ENCODE data around the gene DEPDC7.
"Not testable (repeated sequence)": the region's sequence is repeated elsewhere in the genome, so short reads cannot be mapped to it uniquely, and the experiment has no call there.

The DEPDC7 gene

GRCh38 chr11:33027233-33027632 lies 11.6 kb downstream of the DEPDC7 start:
- no peak for FAIRE-seq

DNA sequence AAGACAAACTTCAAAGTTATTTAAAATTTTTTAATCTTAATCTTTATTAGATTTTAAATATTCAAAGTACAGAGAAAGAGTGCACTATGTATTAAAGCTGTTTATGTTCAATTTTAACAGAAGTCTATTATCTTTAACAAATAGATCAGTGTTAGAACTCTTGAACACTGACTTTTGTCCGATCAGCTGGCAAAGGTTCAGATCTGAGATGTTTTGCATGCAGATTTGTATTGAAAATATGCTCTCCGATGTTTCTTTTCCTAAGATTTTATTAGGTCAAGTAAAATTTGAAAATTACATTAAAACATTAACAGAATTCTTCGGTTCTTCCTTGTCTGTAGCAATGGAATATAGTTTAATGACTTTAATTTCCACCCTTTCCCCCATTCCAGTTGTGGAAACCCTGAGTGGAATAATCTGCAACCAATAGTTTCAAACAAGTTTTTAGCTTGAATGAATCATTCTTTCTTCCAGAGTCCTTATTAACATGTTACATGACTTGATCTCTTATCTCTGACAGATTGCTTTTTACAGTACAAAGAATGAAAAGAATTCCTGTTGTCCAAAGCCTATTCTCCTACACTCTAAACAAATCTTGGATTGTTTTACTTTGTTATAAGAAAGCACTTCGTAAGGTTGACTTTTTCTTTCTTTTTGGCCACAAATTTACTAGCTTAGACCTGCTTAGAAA lies 12.3 kb downstream of the DEPDC7 start:
- FAIRE-seq: no peak

DNA sequence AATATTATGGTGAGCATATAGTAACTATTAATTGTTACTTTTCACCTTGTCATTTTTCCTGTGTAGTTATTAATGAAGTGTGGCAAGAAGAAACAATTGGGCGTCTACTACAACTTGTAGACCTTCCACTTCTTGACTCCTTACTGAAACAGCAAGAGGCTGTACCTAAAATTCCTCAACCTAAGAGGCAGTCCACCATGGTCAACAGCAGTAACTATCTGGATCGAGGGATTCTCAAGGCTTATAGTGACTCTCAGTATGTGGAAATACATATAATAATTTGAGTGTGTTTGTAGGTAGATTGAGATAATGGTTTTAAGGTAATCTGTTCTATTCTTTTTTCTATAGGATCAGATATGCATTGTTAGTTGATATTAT lies 12.8 kb downstream of the DEPDC7 start:
- no peak for FAIRE-seq

- FAIRE-seq: not testable (repeated sequence)
Observed at GRCh38 chr11:33029218-33029617, 13.5 kb downstream of the DEPDC7 start.

DNA sequence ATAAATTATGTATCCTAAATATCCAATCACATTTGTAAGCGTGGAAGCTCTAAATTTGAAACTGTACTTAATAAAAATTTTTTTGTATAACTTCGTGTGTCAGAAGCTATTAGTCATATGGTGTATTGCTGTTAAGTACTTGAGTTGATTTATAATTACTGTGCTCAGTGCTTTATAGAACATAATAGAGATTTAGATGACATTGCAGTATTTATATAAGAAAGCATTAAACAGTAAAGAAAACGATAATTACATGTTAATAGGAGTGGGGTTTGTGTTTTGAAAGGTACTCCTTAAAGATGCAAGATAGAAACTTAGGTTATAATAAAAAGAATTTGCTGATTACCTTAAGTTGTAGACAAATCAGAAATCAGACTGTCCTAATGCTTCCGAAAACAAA lies 17.8 kb downstream of the DEPDC7 start:
- no peak for FAIRE-seq

DNA sequence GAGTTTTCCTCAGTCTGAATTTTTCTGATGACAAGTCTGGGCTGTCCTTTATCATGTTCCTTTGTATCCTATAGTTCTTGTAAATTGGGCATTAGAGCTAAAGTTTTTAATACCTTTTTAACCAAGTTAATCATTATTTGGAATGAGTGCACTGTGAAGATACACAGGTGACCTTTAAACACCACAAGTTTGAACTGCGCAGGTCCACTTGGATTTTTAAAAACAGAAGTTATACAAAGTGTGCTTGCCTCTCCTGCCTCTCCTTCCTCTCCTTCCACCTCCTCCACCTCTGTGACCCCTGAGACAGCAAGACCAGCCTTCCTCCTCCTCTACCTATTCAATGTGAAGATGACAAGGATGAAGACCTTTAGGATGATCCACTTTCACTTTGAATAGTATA lies 19.3 kb downstream of the DEPDC7 start:
- FAIRE-seq: no peak

- FAIRE-seq: peak; percentile 89
Observed at GRCh38 chr11:33039274-33040032, 23.8 kb downstream of the DEPDC7 start, which contains the start of gene TCP11L1. TCP11L1 (plus strand) TSS chr11:33039572; CDS start chr11:33043774, 4,202 bp downstream.

DNA sequence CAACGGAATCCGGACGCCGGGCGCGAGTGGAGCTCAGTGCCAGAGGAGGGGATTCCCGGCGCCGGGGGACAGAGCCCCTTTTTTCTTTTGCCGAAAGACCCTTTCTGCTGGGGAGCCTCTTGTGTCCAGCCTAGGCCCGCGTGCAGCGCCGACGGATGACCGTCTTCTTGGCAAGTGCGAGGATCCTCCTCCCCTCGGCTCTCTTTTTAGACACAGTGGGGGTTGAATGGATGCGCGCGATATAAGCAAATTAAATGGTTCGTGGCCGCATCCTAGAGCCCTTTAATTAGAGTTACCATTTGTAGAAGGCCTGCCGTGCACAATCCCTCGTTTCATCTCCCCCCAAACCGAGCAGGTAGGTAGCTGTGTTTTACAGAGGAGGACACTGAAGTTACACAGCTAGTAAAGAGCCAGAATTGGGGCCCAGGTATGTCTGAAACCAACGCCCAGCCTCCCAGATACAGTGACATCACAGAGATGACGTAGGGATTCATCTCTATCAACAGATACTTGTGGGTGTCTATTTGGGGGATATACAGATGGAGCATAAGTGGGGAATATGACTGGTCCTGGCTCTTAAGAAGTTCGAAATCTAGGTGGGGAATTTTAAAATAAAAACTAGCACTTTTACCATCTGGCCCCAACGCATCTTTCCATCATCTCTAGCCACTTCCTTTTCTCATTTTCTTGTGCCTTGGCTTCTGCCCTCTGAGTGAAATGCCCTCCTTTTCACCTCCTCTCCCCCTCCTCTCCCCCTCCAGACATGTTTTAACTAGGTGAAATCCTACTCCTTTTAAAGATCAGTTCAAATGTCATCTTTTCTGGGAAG lies 24.6 kb downstream of the DEPDC7 start:
- FAIRE-seq: no peak

- no peak for FAIRE-seq
Observed at GRCh38 chr11:33040862-33041453, 25.3 kb downstream of the DEPDC7 start.

GRCh38 chr11:33043221-33043830 lies 27.6 kb downstream of the DEPDC7 start:
- no peak for FAIRE-seq

GRCh38 chr11:33044285-33044756 lies 28.6 kb downstream of the DEPDC7 start:
- FAIRE-seq: no peak

DNA sequence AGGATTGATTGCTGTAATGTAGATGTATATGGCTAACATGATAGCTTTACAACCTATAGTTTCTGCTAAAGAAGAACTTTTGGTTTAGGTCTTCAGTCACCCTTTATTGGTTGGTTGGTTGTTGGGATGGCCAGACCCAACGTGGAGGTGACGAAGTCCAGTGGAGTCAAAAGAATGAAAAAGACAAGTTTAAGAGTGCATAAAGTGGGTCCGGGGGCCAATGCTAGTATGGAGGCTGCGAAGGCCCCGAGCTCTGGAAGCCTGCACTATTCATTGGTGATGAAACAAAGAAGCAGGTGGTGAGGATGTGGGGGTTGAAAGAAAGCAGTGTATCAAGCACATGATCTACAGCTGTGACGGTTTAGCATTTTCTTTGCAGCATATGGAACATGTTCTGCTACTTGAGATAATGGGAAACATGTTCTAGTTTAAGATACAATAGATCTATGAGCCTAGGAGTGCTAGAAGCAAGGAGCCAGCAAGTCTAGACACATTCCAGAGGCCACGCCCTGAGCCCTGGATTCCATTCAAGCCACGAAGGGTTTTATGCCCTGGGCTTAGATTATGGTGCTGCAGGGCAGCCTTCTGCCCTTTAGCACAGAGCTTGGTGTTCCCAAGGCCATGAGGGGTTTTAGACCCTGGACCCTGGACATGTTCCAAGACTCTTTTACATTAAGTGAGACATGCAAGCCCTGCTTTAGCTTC lies 30.0 kb downstream of the DEPDC7 start:
- FAIRE-seq: no peak

DNA sequence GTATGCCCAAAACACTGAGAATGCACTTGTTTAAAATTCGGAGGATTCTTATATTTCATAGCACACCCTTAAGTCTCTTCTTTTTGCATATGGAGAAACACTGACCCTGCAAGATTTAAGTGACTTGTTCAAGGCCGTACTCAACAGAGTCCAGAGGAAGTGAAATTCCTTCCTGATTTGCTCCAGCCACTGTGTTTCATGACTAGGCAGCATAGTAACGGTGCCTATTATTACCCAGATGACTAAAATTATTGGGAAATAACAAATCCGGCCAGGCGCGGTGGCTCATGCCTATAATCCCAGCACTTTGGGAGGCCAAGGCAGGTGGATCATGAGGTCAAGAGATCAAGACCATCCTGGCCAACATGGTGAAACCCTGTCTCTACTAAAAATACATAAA lies 33.0 kb downstream of the DEPDC7 start:
- not testable (repeated sequence) for FAIRE-seq

DNA sequence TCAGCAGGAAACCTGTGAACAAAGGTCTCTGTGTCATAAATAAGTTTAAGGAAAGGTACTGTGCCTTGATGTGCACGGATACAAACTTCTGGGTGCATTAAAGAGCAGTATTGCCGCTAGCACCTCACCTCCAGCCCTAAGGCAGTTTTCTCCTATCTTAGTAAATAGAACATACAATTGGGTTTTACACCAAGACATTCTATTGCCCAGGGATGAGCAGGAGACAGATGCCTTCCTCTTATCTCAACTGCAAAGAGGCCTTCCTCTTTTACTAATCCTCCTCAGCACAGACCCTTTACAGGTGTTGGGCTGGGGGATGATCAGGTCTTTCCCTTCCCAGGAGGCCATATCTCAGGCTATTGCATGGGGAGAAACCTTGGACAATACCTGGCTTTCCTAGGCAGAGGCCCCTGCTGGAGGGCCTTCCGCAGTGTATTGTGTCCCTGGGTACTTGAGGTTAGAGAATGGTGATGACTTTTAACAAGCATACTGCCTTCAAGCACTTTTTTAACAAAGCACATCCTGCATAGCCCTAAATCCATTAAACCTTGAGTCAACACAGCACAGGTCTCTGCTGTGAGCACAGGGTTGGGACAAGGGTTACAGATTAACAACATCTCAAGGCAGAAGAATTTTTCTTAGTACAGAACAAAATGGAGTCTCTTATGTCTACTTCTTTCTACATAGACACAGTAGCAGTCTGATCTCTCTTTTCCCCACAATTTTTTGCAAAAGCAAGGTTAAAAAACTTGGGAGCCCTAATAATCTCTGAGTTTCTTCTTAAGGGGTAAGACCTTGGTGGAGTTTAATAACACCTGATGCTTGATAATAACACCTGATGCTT lies 34.1 kb downstream of the DEPDC7 start:
- not testable (repeated sequence) for FAIRE-seq

DNA sequence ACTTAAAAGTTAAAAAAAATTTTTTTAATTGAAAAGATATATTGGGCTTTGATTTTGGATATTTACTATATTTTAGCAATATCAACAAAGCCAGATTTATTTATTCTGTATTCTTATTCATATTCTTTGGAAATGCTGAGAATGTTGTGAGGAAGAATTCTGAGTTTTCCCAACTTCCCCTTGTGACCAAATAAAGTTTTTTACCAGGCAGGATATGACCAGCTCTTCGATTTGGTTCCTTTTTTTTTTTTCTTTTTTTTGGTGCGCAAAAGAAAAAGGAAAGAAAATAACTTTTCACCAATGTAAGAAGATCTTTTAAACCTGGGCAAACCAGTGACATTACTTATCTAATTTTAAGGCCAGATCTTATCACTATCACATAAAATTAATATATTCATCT lies 36.6 kb downstream of the DEPDC7 start:
- no peak for FAIRE-seq

- FAIRE-seq: no peak
Observed at GRCh38 chr11:33055375-33055774, 39.7 kb downstream of the DEPDC7 start.

DNA sequence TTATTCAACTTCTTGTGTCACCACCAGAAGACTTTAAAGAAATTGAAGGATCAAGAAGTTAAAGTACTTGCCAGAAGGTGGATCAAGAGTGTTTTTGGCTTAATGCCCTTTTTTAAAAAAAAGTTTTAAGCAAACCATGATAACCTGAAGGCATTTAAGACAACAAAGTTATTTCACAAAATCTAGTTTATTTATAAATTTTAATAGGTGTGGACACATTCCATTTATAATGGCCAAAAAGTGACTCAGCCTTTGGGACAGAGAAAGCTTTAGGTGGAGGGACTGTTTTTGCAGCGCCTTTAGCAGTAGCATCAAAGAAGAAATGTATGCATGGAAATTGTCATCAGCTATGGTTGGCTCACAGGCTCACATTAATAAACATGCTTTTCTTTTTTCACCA lies 41.6 kb downstream of the DEPDC7 start:
- no peak for FAIRE-seq

GRCh38 chr11:33059331-33060007 lies 43.8 kb downstream of the DEPDC7 start:
- no peak for FAIRE-seq

DNA sequence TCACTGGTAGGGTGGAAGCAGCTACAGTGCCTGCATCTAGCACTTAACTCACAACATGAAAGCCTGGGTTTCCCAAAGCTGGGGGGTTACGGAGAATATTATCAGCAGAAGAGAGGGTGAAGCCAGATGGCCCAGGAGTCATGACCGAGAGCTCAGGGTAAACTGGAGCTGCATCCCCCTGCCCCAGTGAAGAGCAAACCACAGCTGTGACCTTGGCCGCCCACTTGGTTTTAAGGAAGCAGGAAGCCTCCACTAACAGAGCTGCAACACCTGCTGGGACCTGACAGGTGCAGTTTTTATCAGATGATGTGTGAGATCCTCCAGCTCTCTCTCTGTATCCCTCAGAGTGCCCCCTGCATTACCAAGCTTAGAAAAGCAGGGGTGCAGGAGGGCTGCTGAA lies 44.6 kb downstream of the DEPDC7 start:
- FAIRE-seq: no peak

GRCh38 chr11:33062137-33062536 lies 46.5 kb downstream of the DEPDC7 start:
- FAIRE-seq: no peak

Data from endometrium (tissue), 2 donors.